HG02870 (cell line): ENCODE data around the gene NTN1.
A peak's percentile ranks its signal among the peaks of the same experiment; 100 is the strongest.

Source experiments
- ATAC-seq: cut with Tn5 transposase; IDR thresholded peaks from one replicate; pipeline ENCODE4 v1.9.1; 2021; ENCODE audit warnings: mild to moderate bottlenecking, moderate library complexity; ENCODE audit not compliant: unreplicated experiment

Gene NTN1

GRCh38 chr17:9185688-9186284 lies 164.5 kb downstream of the NTN1 start:
- ATAC-seq = no peak

DNA sequence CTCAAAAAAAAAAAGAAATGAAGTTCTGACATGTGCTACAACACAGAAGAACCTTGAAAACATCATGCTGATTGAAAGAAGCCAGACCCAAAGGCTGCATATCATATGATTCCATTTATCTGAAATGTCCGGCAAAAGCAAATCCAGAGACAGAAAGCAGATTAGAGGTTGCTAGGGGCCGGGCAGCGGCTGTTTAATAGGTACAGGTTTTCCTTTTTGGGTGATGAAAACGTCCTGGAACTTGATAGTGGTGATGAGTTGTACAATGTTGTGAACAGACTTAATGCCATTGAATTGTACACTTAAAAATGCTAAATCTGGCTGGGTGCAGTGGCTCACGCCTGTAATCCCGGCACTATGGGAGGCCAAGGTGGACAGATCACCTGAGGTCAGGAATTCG lies 166.5 kb downstream of the NTN1 start:
- ATAC-seq = no peak

DNA sequence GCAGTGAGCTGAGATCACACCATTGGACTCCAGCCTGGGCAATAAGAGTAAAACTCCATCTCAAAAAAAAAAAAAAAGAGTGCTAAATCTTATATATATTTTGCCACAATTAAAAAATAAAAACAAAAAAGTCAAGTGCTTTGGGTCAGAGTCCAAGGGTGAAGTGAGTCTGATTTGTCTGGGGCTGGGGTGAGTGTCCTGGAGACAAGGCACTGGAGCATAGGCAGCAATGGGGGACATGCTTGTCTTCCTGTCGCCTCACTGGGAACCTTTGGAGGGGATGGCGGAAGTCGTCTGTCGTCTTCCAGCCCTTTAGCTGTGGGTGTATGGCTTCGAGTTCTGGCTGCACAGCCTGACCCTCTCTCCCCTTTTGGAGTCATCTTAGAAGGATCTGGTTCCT lies 167.1 kb downstream of the NTN1 start:
- ATAC-seq = no peak

DNA sequence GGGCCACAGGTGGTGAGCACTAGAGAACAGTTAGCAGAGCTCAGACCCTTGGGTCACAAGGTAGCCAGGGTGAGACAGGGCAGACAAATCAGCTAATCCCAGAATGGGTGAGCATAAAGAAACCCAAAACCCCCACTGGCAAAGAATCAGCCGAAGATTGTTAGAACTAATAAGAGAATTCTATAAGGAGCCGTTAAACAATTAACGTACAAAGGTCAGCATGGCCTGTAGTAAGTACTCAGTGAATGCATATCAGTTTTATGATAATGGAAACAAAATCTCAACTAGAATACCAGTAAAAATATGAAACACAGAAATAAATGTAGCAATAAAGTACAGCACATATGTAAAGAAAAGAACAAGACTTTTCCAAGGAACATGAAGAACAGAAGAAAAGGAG lies 168.6 kb downstream of the NTN1 start:
- no peak for ATAC-seq

DNA sequence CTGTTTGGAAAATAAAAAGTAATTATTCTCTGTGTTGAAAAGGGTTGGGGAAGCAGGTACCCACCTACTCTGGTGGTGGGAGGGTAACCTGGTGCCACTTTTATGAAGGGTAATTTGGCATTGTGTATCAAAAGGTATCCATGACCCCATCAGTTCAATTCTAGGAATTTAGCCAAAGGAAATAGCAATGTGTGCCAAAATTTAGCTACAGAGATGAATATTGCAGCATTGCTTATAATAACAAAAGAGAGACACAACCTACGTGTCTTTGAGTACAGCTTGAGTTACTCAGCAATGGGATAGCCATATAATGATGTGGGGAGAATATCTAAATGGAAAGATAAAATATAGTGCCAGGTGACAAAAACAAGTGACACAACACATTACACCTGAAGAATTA lies 170.7 kb downstream of the NTN1 start:
- no peak for ATAC-seq

DNA sequence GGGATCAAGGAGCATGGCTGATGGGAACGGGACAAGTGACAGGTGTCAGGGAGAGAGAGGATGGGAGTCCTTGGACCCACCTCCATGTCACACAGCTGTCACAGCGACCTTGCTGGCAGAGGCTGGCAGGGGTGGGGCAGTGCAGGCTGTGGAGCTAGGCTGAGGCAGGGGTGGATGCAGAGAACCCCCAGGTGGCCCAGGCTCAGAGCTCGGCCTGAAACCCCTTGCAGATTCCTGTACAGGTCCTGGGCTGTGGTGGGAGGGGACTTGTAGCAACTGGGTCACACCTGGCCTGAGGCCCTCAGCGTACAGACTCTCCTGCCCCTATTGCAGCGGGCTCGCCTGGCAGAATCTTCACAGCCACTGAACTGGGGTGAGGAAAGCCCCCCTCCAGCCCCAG lies 174.1 kb downstream of the NTN1 start:
- no peak for ATAC-seq

- ATAC-seq = no peak
These were observed 174.8 kb downstream of the NTN1 start for GRCh38 chr17:9195961-9196670.

DNA sequence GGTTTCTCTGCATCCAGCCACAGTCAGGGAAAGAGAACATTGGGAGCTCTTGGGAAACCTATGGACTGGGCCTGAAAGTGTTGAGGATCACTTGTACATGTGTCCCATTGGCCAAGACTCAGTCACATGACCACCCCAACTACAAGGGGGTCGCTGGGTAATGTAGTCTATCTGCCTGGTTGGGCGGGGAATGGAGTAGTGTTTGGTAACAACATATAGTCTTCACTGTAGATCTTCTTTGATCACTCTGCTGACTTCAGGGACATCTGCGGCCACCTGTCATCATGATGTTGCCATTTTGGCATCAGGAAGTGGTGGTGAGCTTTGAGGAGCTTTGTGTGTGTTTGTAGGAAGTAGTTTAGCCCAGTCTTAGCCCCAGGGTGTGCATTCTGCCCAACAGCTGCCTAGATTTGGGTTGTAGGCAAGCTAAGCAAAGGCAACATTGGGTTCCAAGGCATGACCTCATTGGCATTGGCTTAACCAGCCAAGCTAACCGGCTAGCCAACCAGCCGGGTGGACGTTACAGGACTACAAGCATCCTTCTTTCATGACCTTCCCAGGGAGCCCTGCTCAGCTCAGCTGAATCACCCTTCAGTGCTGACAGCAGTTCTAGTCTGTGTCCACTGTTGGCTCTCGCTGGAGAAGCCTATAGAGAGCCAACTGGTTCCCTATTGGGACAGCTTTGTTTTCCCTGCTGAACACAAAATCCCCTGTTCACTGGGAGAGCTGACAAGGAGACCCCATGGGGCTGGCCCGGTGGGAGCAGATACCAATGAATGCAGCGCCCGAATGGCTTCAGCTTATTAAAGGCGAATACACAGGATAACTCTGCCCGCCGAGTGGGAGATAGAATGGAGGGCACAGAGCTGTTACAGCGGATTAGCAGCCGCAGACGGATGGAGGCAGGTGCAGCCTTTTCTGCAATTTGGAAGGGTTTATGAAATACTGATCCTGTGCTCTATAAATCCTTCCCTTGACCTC lies 178.6 kb downstream of the NTN1 start:
- no peak for ATAC-seq

DNA sequence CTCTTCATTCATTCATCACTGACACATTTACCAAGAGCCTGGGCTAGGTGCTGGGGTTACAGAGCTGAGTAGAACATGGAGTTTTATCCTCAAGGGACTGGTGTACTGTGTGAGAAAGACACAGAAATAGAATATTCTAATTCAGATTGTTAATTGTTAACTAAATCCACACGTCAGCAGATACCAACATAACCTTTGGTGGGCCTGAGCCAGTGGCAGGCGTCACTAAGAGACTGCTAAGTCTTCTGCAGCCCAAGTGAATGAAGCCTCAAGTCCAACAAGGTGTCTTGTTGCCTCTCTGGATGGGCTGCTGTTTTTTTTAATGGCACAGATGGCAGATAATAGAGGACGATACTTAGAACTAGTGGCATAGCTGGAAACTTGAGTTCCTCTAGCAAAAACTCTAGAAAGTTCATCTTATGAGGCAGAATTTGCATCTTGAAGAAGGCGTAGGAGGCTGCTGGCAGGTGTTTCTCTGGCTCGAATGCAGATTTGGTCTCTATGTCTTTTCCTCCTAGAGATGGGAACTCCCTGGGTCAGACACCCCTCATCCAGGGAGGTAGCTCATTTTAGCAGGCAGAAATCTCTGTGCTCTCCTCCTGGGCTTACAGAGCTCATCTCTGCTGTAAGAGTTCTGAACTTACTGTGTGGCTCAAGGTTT lies 179.5 kb downstream of the NTN1 start:
- peak; percentile 49 for ATAC-seq

GRCh38 chr17:9202532-9202931 lies 181.2 kb downstream of the NTN1 start:
- ATAC-seq = no peak

GRCh38 chr17:9203771-9204425 lies 182.6 kb downstream of the NTN1 start:
- ATAC-seq = no peak

DNA sequence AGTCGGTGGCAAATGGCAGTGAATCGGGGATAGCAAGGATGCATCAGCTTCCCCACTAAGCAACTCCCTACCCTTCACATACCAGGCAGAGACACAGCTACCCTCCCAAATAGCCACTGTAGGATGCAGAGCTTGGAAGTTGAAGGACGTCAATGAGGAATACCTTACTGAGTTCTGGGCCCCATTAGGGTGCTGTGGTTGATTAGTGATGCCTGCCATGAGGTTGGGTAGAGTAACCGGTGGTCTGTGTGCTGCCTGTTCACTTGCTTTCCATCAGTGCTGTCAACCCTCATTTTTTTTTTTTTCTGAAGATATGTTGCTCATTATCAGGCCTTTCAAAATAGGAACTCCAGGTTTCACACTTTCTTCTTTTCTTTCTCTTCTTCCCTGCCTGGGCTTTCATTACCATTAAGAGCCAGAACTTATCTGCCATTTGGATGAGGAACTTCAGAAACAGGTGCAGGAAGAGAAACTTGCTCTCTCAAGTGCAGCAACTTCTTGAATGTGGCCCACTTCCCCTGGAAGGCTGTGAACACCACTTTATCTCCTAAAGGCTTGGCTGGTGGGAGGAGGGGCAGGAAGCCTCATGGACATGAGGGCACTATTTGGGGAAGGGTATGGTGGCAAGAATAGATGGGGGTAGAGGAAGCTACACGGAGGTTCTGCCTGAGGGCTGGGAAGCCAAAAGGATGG lies 183.5 kb downstream of the NTN1 start:
- ATAC-seq = no peak

GRCh38 chr17:9205520-9206409 lies 184.5 kb downstream of the NTN1 start:
- ATAC-seq = no peak

DNA sequence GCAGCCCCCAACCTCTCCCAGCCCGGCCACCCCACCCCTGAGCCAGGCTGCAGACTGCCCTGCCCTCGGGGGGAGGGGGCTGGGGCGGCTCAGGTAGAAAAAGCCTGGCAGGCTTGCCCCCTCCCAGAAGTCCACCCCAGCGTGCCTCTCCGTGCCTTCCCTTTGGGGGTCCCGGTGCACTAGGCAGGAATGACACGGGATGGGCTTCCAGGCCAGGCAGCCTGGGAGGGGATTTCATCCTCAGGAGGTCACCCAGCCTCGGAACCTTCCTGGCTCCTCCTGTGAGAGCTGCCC lies 185.0 kb downstream of the NTN1 start:
- ATAC-seq = no peak

GRCh38 chr17:9206741-9207332 lies 185.5 kb downstream of the NTN1 start:
- no peak for ATAC-seq

- ATAC-seq = no peak
These were observed 187.2 kb downstream of the NTN1 start for GRCh38 chr17:9208381-9209105.

- no peak for ATAC-seq
These were observed 188.0 kb downstream of the NTN1 start for GRCh38 chr17:9209347-9209746.

- no peak for ATAC-seq
These were observed 188.6 kb downstream of the NTN1 start for GRCh38 chr17:9209781-9210370.
